ENCODE results near the gene CFDP1.

DNA sequence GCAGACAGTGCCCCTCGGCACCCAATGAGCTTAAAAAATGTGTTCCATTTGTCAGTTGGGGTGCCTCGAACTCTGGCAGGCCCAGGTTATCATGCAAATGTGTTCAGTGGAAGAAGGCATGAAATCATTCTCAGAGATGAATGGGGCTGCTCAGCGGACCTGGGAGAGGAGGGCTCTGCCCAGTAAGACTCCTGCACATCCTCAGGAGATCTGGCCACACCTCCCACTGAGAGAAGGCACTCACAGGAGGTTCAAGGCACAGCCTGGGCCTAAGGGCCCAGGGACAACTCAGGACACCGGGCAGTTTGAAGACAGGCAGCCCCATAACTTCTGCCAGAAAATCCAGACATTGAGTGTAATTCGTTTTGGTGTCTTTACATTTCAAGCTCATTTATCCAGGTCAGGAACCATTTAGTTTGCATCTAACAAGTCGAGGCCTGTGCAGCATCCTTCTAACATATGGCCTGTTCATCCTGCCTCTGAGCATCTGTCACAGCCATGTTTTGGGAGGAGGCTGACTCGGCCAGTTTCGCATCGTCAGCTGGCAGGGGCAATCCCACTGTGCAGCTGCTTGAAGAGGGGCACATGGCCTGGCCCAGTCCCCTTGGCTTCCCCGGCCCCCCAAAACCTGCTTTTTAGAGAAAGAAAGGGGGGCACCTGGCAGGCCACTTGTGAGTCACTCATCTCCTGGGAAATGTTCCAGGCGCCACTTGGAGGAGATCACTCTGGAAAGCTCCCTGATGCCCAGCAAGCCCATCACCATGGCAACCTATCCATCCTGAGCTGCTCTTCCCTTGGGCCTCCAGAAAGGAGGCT, 150.6 kb downstream of the CFDP1 start:
- TF ChIP-seq CEBPB (IDR thresholded peaks at IDR 0.05) (no peak), NFIC (IDR thresholded peaks at IDR 0.05) (no peak), TEAD4 (IDR thresholded peaks at IDR 0.05) (no peak), EP300 (IDR thresholded peaks at IDR 0.05; ENCODE audit: borderline replicate concordance) (no peak), RAD21 (IDR thresholded peaks at IDR 0.05; ENCODE audit: low read depth) (no peak), TAF1 (IDR thresholded peaks at IDR 0.05; ENCODE audit: low read depth) (no peak), CREB1 (IDR thresholded peaks at IDR 0.05; ENCODE audit: low read depth) (no peak), TCF12 (IDR thresholded peaks at IDR 0.05; ENCODE audit: low read depth) (no peak), EGR1 (IDR thresholded peaks at IDR 0.05) (no peak)
- TF ChIP-seq, protein P1, sequence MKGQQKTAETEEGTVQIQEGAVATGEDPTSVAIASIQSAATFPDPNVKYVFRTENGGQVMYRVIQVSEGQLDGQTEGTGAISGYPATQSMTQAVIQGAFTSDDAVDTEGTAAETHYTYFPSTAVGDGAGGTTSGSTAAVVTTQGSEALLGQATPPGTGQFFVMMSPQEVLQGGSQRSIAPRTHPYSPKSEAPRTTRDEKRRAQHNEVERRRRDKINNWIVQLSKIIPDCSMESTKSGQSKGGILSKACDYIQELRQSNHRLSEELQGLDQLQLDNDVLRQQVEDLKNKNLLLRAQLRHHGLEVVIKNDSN (IDR thresholded peaks at IDR 0.05), result no peak
- TF ChIP-seq, protein P2, sequence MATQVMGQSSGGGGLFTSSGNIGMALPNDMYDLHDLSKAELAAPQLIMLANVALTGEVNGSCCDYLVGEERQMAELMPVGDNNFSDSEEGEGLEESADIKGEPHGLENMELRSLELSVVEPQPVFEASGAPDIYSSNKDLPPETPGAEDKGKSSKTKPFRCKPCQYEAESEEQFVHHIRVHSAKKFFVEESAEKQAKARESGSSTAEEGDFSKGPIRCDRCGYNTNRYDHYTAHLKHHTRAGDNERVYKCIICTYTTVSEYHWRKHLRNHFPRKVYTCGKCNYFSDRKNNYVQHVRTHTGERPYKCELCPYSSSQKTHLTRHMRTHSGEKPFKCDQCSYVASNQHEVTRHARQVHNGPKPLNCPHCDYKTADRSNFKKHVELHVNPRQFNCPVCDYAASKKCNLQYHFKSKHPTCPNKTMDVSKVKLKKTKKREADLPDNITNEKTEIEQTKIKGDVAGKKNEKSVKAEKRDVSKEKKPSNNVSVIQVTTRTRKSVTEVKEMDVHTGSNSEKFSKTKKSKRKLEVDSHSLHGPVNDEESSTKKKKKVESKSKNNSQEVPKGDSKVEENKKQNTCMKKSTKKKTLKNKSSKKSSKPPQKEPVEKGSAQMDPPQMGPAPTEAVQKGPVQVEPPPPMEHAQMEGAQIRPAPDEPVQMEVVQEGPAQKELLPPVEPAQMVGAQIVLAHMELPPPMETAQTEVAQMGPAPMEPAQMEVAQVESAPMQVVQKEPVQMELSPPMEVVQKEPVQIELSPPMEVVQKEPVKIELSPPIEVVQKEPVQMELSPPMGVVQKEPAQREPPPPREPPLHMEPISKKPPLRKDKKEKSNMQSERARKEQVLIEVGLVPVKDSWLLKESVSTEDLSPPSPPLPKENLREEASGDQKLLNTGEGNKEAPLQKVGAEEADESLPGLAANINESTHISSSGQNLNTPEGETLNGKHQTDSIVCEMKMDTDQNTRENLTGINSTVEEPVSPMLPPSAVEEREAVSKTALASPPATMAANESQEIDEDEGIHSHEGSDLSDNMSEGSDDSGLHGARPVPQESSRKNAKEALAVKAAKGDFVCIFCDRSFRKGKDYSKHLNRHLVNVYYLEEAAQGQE (IDR thresholded peaks at IDR 0.05; ENCODE audit: low read depth), result no peak
- TF ChIP-seq, protein P3, sequence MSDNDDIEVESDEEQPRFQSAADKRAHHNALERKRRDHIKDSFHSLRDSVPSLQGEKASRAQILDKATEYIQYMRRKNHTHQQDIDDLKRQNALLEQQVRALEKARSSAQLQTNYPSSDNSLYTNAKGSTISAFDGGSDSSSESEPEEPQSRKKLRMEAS (IDR thresholded peaks at IDR 0.05), result no peak
